ENCODE measurements around the gene LRP8. TPM values are rescaled to one million over a fixed set of nuclear protein-coding genes. Genes with fewer than 3 reads are reported as not detected.

LRP8 gene
- total RNA-seq, 1 donor from 2014 or later: 12.8 TPM

GRCh38 chr1:53366901-53367502, 39.1 kb upstream of the LRP8 start:
- Histone ChIP-seq H3K4me3 (ENCODE audit: insufficient read depth, low read depth, low read length) (no peak overlapping the region), H3K9me3 (ENCODE audit: insufficient read depth, low read depth, low read length) (no peaks in the 10 kb centered on the region), H3K27me3 (ENCODE audit: insufficient read depth, low read length) (peaks cover 6% of the 10 kb centered on the region), H3K4me2 (ENCODE audit: low read length) (no peak overlapping the region), H3K36me3 (ENCODE audit: insufficient read depth, low read length) (no peaks in the 10 kb centered on the region), H3K9ac (ENCODE audit: low read length) (no peak overlapping the region), H4K20me1 (ENCODE audit: insufficient read depth, low read length) (no peaks in the 10 kb centered on the region), H2AFZ (ENCODE audit: low read depth, low read length) (no peak overlapping the region), H3K27ac (ENCODE audit: low read depth, low read length) (no peak overlapping the region), H3K4me1 (ENCODE audit: insufficient read depth, low read length) (no peaks in the 10 kb centered on the region), H3K79me2 (ENCODE audit: insufficient read depth, low read length) (no peaks in the 10 kb centered on the region)
- TF ChIP-seq CTCF (IDR thresholded peaks at IDR 0.05; ENCODE audit: insufficient read depth, low read depth, low read length) (no peak), EZH2 (IDR thresholded peaks at IDR 0.05; ENCODE audit: insufficient read depth, low read length) (no peak)
- DNase-seq (ENCODE audit: low read depth) (no peak), FAIRE-seq (no peak)
- no peaks in the 10 kb centered on the region for H3K4me1 Mint-ChIP-seq (ENCODE audit: low read depth, unreplicated experiment)
- peaks cover 43% of the 10 kb centered on the region for H3K27me3 Mint-ChIP-seq (ENCODE audit: low read depth, unreplicated experiment)
- no peaks in the 10 kb centered on the region for H3K36me3 Mint-ChIP-seq (ENCODE audit: low read depth, unreplicated experiment)
- no peak overlapping the region for H3K27ac Mint-ChIP-seq (ENCODE audit: unreplicated experiment)
- H3K9me3 Mint-ChIP-seq (ENCODE audit: unreplicated experiment): peaks cover 4% of the 10 kb centered on the region
- H3K4me3 Mint-ChIP-seq (ENCODE audit: unreplicated experiment): no peak overlapping the region

- H3K27ac ChIP-seq (ENCODE audit: low read depth, low read length): no peak overlapping the region
- peaks cover 35% of the 10 kb centered on the region for H3K27me3 Mint-ChIP-seq (ENCODE audit: low read depth, unreplicated experiment)
Observed at GRCh38 chr1:53365437-53366063, 37.7 kb upstream of the LRP8 start.

More at GRCh38 chr1:53365437-53366063, 37.7 kb upstream of the LRP8 start:
- DNase-seq (ENCODE audit: low read depth): no peak
- H3K9me3 ChIP-seq (ENCODE audit: insufficient read depth, low read depth, low read length): no peaks in the 10 kb centered on the region
- no peaks in the 10 kb centered on the region for H3K4me1 Mint-ChIP-seq (ENCODE audit: low read depth, unreplicated experiment)
- no peaks in the 10 kb centered on the region for H3K36me3 ChIP-seq (ENCODE audit: insufficient read depth, low read length)
- H3K4me1 ChIP-seq (ENCODE audit: insufficient read depth, low read length): no peaks in the 10 kb centered on the region
- H3K4me2 ChIP-seq (ENCODE audit: low read length): no peak overlapping the region
- H2AFZ ChIP-seq (ENCODE audit: low read depth, low read length): no peak overlapping the region
- H3K79me2 ChIP-seq (ENCODE audit: insufficient read depth, low read length): no peaks in the 10 kb centered on the region
- H3K4me3 Mint-ChIP-seq (ENCODE audit: unreplicated experiment): no peak overlapping the region
- H3K27ac Mint-ChIP-seq (ENCODE audit: unreplicated experiment): no peak overlapping the region
- H3K4me3 ChIP-seq (ENCODE audit: insufficient read depth, low read depth, low read length): no peak overlapping the region
- H3K27me3 ChIP-seq (ENCODE audit: insufficient read depth, low read length): peaks cover 6% of the 10 kb centered on the region
- TF ChIP-seq CTCF (IDR thresholded peaks at IDR 0.05; ENCODE audit: insufficient read depth, low read depth, low read length) (no peak), EZH2 (IDR thresholded peaks at IDR 0.05; ENCODE audit: insufficient read depth, low read length) (no peak)
- H3K9ac ChIP-seq (ENCODE audit: low read length): no peak overlapping the region
- no peak for FAIRE-seq
- H4K20me1 ChIP-seq (ENCODE audit: insufficient read depth, low read length): no peaks in the 10 kb centered on the region
- H3K36me3 Mint-ChIP-seq (ENCODE audit: low read depth, unreplicated experiment): no peaks in the 10 kb centered on the region
- H3K9me3 Mint-ChIP-seq (ENCODE audit: unreplicated experiment): peaks cover 4% of the 10 kb centered on the region

Measured in astrocyte (in vitro differentiated cells and primary cell).